Caco-2 (cell line): ENCODE measurements around the gene DCTN3. TPM values are rescaled to one million over a fixed set of nuclear protein-coding genes. Genes with fewer than 3 reads are reported as not detected.

Experiments used
- BruUV-seq: library from RNA; stranded (reverse); fragments of 400-500 nt; replicated peaks from 2 replicates; lab custom pipeline; 2021; lab: Mats Ljungman, UMichigan
- CTCF ChIA-PET: fragments of 300-600 bp; sonication (Branson Sonifier 250); formaldehyde crosslinking; loops from one replicate; lab custom pipeline; 2022; ENCODE audit warnings: antibody characterized with exemption; lab: Charles Lee
- POLR2A ChIA-PET: fragments of 300-600 bp; sonication (Branson Sonifier 250); formaldehyde crosslinking; loops from one replicate; lab custom pipeline; 2022; ENCODE audit warnings: antibody characterized with exemption; lab: Charles Lee
- DNase-seq, 2 experiments: peaks; one replicate each; pipeline versions ENCODE4 v3.0.0 to v3.0.0-alpha.2; 2020 to 2022
- H3K27me3 ChIP-seq: replicated peaks from 2 replicates; pipeline ENCODE4 v1.6.0; 2011; ENCODE audit warnings: low read length; ENCODE audit not compliant: control insufficient read depth, insufficient read depth
- H3K36me3 ChIP-seq: 2 replicates; pipeline ENCODE4 v1.5.1; 2011; ENCODE audit warnings: low read length; ENCODE audit not compliant: control insufficient read depth, insufficient read depth
- H3K4me1 ChIP-seq: fragments of 250-450 bp; sonication (Bioruptor Pico); 2 replicates; pipeline ENCODE4 v1.5.1; 2020; ENCODE audit warnings: mild to moderate bottlenecking
- H3K4me3 ChIP-seq: 2 replicates; pipeline ENCODE4 v1.5.1; 2011; ENCODE audit warnings: low read depth, mild to moderate bottlenecking, control low read depth, low read length
- H3K9me3 ChIP-seq: fragments of 250-450 bp; sonication (Bioruptor Pico); 2 replicates; pipeline ENCODE4 v1.5.1; 2020; ENCODE audit warnings: mild to moderate bottlenecking, moderate library complexity
- H3K27ac Mint-ChIP-seq: one replicate; pipeline ENCODE4 v1.8.0; 2022; ENCODE audit warnings: mixed read lengths; ENCODE audit not compliant: unreplicated experiment
- H3K27me3 Mint-ChIP-seq: one replicate; pipeline ENCODE4 v1.8.0; 2022; ENCODE audit warnings: mixed read lengths; ENCODE audit not compliant: insufficient read depth, unreplicated experiment
- H3K36me3 Mint-ChIP-seq: one replicate; pipeline ENCODE4 v1.8.0; 2022; ENCODE audit warnings: mild to moderate bottlenecking, mixed read lengths; ENCODE audit not compliant: insufficient read depth, unreplicated experiment
- H3K4me1 Mint-ChIP-seq: one replicate; pipeline ENCODE4 v1.8.0; 2022; ENCODE audit warnings: low read depth, mixed read lengths; ENCODE audit not compliant: unreplicated experiment
- H3K4me3 Mint-ChIP-seq: one replicate; pipeline ENCODE4 v1.8.0; 2022; ENCODE audit warnings: mild to moderate bottlenecking, moderate library complexity, mixed read lengths; ENCODE audit not compliant: unreplicated experiment
- H3K9me3 Mint-ChIP-seq: one replicate; pipeline ENCODE4 v1.8.0; 2022; ENCODE audit warnings: mixed read lengths; ENCODE audit not compliant: unreplicated experiment
- intact Hi-C: fragments of 100-400 bp; cut with micrococcal nuclease; formaldehyde crosslinking; loops from one replicate; pipeline ENCODE4 v1.10.0; 2022; ENCODE audit not compliant: unreplicated experiment
- total RNA-seq: library from RNA; stranded (reverse); gene quantifications from 2 replicates; pipeline ENCODE4 v1.2.3, GENCODE V29; 2022
- TF ChIP-seq, protein P1 (sequence below), 2 experiments: fragments of 200-600 bp in 1 of 2; IDR thresholded peaks; 1 replicate in 1 of 2; 2 replicates in 1 of 2; pipeline versions ENCODE4 v1.5.1 to v1.8.0; 2011 to 2022; ENCODE audit warnings: antibody characterized with exemption in 1 of 2, control low read depth in 1 of 2, inconsistent platforms in 1 of 2, low read depth in 1 of 2, low read length in 1 of 2, mild to moderate bottlenecking in 1 of 2, moderate library complexity in 1 of 2; ENCODE audit not compliant: insufficient read depth in 1 of 2, severe bottlenecking in 1 of 2, unreplicated experiment in 1 of 2

Gene DCTN3
- total RNA-seq, 1 experiment from 2014 or later, result 70.0 TPM

DNA sequence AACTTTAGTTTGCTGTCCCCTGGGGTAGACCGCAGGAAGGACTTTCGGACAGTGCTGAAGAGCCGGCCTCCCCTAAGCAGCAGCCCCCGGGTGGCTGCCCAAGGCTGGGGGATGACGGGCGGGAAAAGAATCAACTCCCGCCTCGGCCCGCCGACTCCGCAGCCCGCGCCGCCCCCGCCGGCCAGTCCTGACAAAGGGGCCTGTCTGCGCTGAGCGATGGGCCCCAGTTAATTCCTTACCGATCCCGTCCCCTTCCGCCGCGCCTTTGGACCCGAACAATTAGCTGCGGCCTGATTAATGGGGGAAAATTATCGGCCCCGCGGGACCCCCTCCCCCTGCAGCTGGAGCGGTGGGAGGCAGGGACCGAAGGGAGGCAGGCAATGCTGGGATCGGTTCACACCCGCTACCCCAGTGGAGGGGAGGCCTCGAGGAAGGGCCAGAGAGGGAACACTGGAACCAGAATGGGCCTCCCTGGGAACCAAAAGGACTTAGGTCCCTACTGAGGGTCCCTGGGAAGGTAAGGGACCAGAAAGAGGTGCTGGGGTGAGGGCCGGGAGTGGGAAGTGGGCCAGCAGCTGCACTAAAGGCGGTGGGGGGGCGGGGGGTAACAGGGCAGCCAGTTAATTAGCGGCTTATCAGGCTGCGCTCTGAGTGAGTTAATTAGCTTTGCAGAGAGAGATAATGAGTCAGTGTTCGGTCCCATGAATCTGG is 4.3 kb upstream of the DCTN3 start:
- peaks cover 10% of the 10 kb centered on the region for H3K36me3 Mint-ChIP-seq
- no peak for DNase-seq

DNA sequence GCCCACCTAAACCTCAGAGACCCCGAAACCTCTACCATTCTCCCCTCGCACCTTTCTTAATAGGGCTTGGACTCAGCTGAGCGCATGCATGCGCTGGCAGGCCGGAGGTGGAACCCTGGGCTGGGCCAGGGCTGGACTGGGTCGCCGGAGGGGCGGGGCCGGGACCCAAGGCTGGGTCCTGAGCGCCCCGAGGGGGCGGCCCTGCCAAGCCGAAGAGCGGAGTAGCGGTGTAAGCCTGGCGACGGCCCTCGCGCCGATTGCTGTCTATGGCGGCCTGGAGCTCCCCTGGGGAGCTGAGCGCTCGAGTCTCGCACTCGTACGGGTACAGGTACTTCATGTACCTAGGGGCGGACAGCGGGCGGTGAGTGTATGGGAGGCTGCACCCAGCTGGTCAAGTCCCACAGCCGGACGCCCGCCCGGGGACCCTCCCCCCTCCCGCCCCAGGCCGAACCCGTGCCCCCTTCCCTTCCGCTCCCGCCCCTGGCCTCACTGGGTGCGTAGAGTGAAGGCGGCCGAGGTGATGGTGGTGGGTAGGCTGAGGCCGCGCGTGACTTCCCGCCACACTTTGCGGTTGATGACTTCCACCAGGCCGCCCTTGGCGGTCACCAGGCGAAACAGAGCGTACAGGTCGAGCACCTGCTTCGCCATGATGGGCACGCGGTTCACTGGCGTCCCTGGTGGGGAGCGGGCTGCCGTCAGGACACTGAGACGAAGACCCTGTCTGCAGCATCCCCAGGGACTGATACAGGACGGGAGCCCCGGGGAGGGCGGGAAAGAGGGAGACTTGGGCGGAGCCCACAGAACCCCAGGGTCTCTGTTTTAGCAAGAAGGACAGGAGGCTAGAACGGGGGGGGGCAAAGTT is 3.3 kb upstream of the DCTN3 start:
- POLR2A ChIA-PET, result no interaction called here
- TF ChIP-seq, protein P1, sequence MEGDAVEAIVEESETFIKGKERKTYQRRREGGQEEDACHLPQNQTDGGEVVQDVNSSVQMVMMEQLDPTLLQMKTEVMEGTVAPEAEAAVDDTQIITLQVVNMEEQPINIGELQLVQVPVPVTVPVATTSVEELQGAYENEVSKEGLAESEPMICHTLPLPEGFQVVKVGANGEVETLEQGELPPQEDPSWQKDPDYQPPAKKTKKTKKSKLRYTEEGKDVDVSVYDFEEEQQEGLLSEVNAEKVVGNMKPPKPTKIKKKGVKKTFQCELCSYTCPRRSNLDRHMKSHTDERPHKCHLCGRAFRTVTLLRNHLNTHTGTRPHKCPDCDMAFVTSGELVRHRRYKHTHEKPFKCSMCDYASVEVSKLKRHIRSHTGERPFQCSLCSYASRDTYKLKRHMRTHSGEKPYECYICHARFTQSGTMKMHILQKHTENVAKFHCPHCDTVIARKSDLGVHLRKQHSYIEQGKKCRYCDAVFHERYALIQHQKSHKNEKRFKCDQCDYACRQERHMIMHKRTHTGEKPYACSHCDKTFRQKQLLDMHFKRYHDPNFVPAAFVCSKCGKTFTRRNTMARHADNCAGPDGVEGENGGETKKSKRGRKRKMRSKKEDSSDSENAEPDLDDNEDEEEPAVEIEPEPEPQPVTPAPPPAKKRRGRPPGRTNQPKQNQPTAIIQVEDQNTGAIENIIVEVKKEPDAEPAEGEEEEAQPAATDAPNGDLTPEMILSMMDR (IDR thresholded peaks at IDR 0.05; ENCODE audit: insufficient read depth in 1 of 2, low read depth in 1 of 2, low read length in 1 of 2, severe bottlenecking in 1 of 2, unreplicated experiment in 1 of 2), result no peak
- CTCF ChIA-PET, result interaction anchor here (1.4 kb wide), 1 partner anchor 10 kb away, joined by 4 read pairs; no protein-coding TSS in a partner anchor
- Mint-ChIP-seq H3K36me3 (peaks cover 9% of the 10 kb centered on the region), H3K4me1 (peaks cover 17% of the 10 kb centered on the region), H3K9me3 (no peaks in the 10 kb centered on the region), H3K27me3 (peaks cover 4% of the 10 kb centered on the region), H3K4me3 (no peak overlapping the region), H3K27ac (no peak overlapping the region)
- no peaks in the 10 kb centered on the region; the same call in 1 of the 2 replicates for H3K27me3 ChIP-seq
- H3K36me3 ChIP-seq, result no peaks in the 10 kb centered on the region
- intact Hi-C loops, result no loop called here
- H3K9me3 ChIP-seq, result no peaks in the 10 kb centered on the region
- H3K4me1 ChIP-seq, result peaks cover 13% of the 10 kb centered on the region; the same call in 1 of the 2 replicates
- DNase-seq, result no peak
- BruUV-seq, result no TSS peak
- no peak overlapping the region for H3K4me3 ChIP-seq

More for the DNA sequence above, 4.3 kb upstream of the DCTN3 start:
- TF ChIP-seq, protein P1 (IDR thresholded peaks at IDR 0.05; ENCODE audit: insufficient read depth in 1 of 2, low read depth in 1 of 2, low read length in 1 of 2, severe bottlenecking in 1 of 2, unreplicated experiment in 1 of 2), result no peak
- intact Hi-C loops, result no loop called here
- no TSS peak for BruUV-seq
- Histone ChIP-seq H3K36me3 (no peaks in the 10 kb centered on the region), H3K9me3 (no peaks in the 10 kb centered on the region), H3K27me3 (no peaks in the 10 kb centered on the region; the same call in 1 of the 2 replicates), H3K4me1 (peaks cover 10% of the 10 kb centered on the region; the same call in 1 of the 2 replicates), H3K4me3 (no peak overlapping the region)
- Mint-ChIP-seq H3K27me3 (peaks cover 4% of the 10 kb centered on the region), H3K4me3 (no peak overlapping the region), H3K4me1 (peaks cover 10% of the 10 kb centered on the region), H3K9me3 (no peaks in the 10 kb centered on the region), H3K27ac (no peak overlapping the region)
- CTCF ChIA-PET, result no interaction called here
- POLR2A ChIA-PET, result no interaction called here

DNA sequence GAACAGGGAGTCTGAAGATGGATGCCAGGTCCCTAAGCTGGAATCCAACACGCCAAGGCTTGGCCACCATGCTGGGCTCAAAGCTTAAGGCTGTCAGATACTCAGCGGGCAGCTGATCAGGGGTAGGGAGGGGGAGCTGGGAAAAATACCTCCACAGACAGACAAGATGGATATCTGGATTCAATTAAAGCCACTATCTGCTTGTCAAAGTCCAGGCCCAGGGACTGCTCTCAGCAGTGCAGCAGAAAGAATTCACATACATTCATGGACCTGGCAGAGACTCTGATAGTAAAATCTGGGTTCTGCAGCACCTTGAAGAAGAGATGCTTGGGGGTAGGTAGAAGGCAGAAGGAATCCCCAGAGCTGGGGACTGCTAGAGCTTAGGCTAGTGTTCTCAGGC is 5.2 kb downstream of the DCTN3 start:
- Mint-ChIP-seq H3K27ac (no peak overlapping the region), H3K4me3 (no peak overlapping the region), H3K27me3 (no peaks in the 10 kb centered on the region), H3K36me3 (peaks cover 14% of the 10 kb centered on the region), H3K9me3 (no peaks in the 10 kb centered on the region), H3K4me1 (peaks cover 8% of the 10 kb centered on the region)
- peaks cover 2% of the 10 kb centered on the region; the same call in 1 of the 2 replicates for H3K36me3 ChIP-seq
- 0 out of 2 replicates have a peak, but pooled peaks cover 4% of the 10 kb centered on the region for H3K4me1 ChIP-seq
- TF ChIP-seq, protein P1 (IDR thresholded peaks at IDR 0.05; ENCODE audit: insufficient read depth in 1 of 2, low read depth in 1 of 2, low read length in 1 of 2, severe bottlenecking in 1 of 2, unreplicated experiment in 1 of 2), result no peak
- H3K4me3 ChIP-seq, result no peak overlapping the region
- DNase-seq, result no peak
- no peaks in the 10 kb centered on the region for H3K9me3 ChIP-seq
- CTCF ChIA-PET, result interaction anchor here (1.0 to 1.8 kb wide), 3 partner anchors 11 to 22 kb away, joined by 3 to 5 read pairs (median 4); no protein-coding TSS in a partner anchor
- H3K27me3 ChIP-seq, result no peaks in the 10 kb centered on the region
- POLR2A ChIA-PET, result no interaction called here
- BruUV-seq, result no TSS peak
- intact Hi-C loops, result no loop called here
